ENCODE measurements around the gene ALDH1A3.

DNA sequence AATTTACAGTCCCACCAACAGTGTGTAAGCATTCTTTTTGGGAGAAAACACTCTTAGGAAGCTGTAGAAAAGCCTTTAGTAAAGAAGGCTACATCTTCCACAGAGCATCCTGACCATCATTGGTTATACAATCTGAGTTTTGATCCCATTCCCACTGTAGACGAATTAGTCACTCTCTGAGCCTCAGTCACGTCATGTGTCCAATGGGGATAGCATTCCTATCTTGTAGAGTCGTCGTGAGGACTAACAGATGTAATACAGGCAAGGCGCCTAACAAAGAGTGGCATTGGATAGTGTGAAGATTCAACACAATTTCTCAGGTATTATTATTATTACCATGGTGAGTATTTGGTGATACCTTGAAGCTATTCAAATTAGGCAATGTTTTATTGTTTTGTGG, 44.0 kb upstream of the ALDH1A3 start:
- TF ChIP-seq, protein P1, sequence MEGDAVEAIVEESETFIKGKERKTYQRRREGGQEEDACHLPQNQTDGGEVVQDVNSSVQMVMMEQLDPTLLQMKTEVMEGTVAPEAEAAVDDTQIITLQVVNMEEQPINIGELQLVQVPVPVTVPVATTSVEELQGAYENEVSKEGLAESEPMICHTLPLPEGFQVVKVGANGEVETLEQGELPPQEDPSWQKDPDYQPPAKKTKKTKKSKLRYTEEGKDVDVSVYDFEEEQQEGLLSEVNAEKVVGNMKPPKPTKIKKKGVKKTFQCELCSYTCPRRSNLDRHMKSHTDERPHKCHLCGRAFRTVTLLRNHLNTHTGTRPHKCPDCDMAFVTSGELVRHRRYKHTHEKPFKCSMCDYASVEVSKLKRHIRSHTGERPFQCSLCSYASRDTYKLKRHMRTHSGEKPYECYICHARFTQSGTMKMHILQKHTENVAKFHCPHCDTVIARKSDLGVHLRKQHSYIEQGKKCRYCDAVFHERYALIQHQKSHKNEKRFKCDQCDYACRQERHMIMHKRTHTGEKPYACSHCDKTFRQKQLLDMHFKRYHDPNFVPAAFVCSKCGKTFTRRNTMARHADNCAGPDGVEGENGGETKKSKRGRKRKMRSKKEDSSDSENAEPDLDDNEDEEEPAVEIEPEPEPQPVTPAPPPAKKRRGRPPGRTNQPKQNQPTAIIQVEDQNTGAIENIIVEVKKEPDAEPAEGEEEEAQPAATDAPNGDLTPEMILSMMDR (conservative IDR thresholded peaks at IDR 0.05 in 1 of 2, IDR thresholded peaks at IDR 0.05 in 1 of 2; ENCODE audit: low read depth in 1 of 2, low read length in 2 of 2): no peak
- TF ChIP-seq EZH2 (IDR thresholded peaks at IDR 0.05; ENCODE audit: low read length, missing control alignments): no peak
